Astrocyte of the cerebellum (primary cell): ENCODE data around the gene GRIP1.

Experiments
- DNase-seq: peaks from one replicate; pipeline ENCODE4 v3.0.0-alpha.2; 2011; ENCODE audit warnings: low read depth
- H3K4me3 ChIP-seq: 2 replicates; pipeline ENCODE4 v1.5.1; 2011; ENCODE audit warnings: mild to moderate bottlenecking, low read depth, low read length, moderate library complexity
- CTCF ChIP-seq: IDR thresholded peaks from 2 replicates; pipeline ENCODE4 v1.5.1; 2012; ENCODE audit warnings: low read length, low read depth, moderate library complexity, mild to moderate bottlenecking; ENCODE audit errors: missing control alignments
- in situ Hi-C: cut with HindIII; loops from 2 replicates; pipeline ENCODE4 v1.10.0; 2017; ENCODE audit warnings: low sequenced_read_pairs

GRIP1 gene

GRCh38 chr12:66399911-66400306 lies 279.0 kb downstream of the GRIP1 start:
- DNase-seq: no peak
- no peak for TF ChIP-seq CTCF
- in situ Hi-C loops: no loop called here
- no peak overlapping the region for H3K4me3 ChIP-seq

- H3K4me3 ChIP-seq: no peak overlapping the region
- no peak for TF ChIP-seq CTCF
- in situ Hi-C loops: no loop called here
- DNase-seq: no peak
These were observed 279.7 kb downstream of the GRIP1 start for GRCh38 chr12:66398931-66399910.

GRCh38 chr12:66397574-66398290 lies 281.1 kb downstream of the GRIP1 start:
- no peak for TF ChIP-seq CTCF
- DNase-seq: no peak
- H3K4me3 ChIP-seq: no peak overlapping the region
- in situ Hi-C loops: no loop called here

GRCh38 chr12:66393890-66394289 lies 285.0 kb downstream of the GRIP1 start:
- in situ Hi-C loops: no loop called here
- H3K4me3 ChIP-seq: no peak overlapping the region
- no peak for TF ChIP-seq CTCF
- DNase-seq: no peak

- H3K4me3 ChIP-seq: no peak overlapping the region
- in situ Hi-C loops: no loop called here
- TF ChIP-seq CTCF: no peak
- no peak for DNase-seq
These were observed 286.5 kb downstream of the GRIP1 start for GRCh38 chr12:66392266-66392915.

- DNase-seq: no peak
- in situ Hi-C loops: no loop called here
- TF ChIP-seq CTCF: no peak
- H3K4me3 ChIP-seq: no peak overlapping the region
These were observed 290.4 kb downstream of the GRIP1 start for GRCh38 chr12:66388517-66388916.
